ENCODE measurements around the gene TRPV2.

TRPV2 gene

DNA sequence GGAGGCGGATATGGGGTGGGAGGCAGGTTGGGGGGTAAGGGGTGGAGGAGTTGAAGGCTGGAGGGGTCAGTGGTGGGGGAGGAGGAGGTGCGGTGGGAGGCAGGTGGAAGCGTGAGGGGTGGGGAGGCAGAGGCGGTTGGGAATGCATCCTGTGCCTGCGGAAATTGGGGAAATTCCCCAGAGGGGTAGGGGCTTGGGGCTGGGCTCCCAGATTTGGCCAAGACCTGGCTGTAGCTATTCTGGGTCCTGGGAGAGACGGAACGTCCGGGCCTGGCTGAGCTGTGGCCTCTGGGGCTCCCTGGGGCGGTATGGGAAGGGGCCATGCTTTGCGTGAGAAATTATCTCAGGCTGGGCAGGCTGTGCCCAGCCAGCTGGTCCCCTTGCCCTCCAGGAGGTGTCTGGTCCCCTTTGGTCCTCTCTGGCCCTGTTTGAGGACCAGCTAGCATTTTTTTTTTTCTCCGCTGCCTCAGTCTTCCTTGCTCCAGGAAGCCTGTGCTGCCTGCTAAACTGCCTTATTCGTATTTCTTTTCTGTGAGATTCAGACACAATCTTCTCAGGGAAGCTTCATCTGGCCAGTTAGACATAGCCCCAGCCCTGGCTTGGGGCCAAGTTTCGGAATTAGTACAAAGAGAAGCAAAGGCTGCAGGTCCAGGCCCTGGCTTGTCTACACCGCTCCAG is 7.3 kb upstream of the TRPV2 start:
- H4K91ac ChIP-seq (ENCODE audit: low read depth, low read length), result no peak overlapping the region
- no peaks in the 10 kb centered on the region for H3K27me3 ChIP-seq (ENCODE audit: insufficient read depth, low read length)
- H3K9me3 ChIP-seq (ENCODE audit: insufficient read depth, low read depth, low read length), result no peaks in the 10 kb centered on the region
- DNase-seq, result peak in 1 of 2 donors; percentile 49
- no peaks in the 10 kb centered on the region for H3K36me3 ChIP-seq (ENCODE audit: control insufficient read depth in 1 of 2, insufficient read depth in 2 of 2, low read length in 2 of 2)
- H3K4ac ChIP-seq (ENCODE audit: low read depth, low read length), result no peak overlapping the region
- no peak overlapping the region for H4K12ac ChIP-seq (ENCODE audit: low read depth, low read length)
- H4K8ac ChIP-seq (ENCODE audit: low read depth, low read length), result no peak overlapping the region
- no CpG with 5 or more reads among the region's 14 CpGs for WGBS (ENCODE audit: extremely low coverage, insufficient coverage, insufficient read length)
- no peak overlapping the region for H3K23ac ChIP-seq (ENCODE audit: low read length)
- no peak overlapping the region for H3K4me2 ChIP-seq (ENCODE audit: low read length)
- no peak overlapping the region for H2AK5ac ChIP-seq (ENCODE audit: low read length)
- no peak overlapping the region for H3K27ac ChIP-seq (ENCODE audit: low read depth, low read length)
- H3K79me2 ChIP-seq (ENCODE audit: control insufficient read depth, insufficient read depth, low read length, poor library complexity), result peaks cover 4% of the 10 kb centered on the region
- H3K9ac ChIP-seq (ENCODE audit: low read length), result no peak overlapping the region
- no peak overlapping the region for H2BK5ac ChIP-seq (ENCODE audit: low read depth, low read length, poor library complexity)
- H3K18ac ChIP-seq (ENCODE audit: low read length), result no peak overlapping the region
- no peak overlapping the region for H2BK12ac ChIP-seq (ENCODE audit: low read length)
- H2BK120ac ChIP-seq (ENCODE audit: insufficient read depth, low read length, poor library complexity), result no peak overlapping the region
- peaks cover 6% of the 10 kb centered on the region for H3K79me1 ChIP-seq (ENCODE audit: low read length)
- H2AFZ ChIP-seq (ENCODE audit: insufficient read depth, low read length, poor library complexity), result no peak overlapping the region
- H3K4me3 ChIP-seq (ENCODE audit: low read depth, low read length), result no peak overlapping the region
- H3K4me1 ChIP-seq (ENCODE audit: control insufficient read depth in 1 of 2, insufficient read depth in 2 of 2, low read length in 2 of 2), result peaks cover 5 to 10% of the 10 kb centered on the region in 2 experiments
- no peak overlapping the region for H3K14ac ChIP-seq (ENCODE audit: low read length)

DNA sequence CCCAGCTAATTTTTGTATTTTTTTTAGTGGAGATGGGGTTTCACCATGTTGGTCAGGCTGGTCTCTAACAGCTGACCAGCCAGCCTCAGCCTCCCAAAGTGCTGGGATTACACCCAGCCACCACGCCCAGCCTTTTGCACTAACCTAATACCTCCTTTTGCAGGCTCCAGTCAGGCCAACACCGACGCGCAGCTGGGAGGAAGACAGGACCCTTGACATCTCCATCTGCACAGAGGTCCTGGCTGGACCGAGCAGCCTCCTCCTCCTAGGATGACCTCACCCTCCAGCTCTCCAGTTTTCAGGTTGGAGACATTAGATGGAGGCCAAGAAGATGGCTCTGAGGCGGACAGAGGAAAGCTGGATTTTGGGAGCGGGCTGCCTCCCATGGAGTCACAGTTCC is 2.0 kb downstream of the TRPV2 start:
- Histone ChIP-seq H3K4me1 (ENCODE audit: control insufficient read depth in 1 of 2, insufficient read depth in 2 of 2, low read length in 2 of 2) (peaks cover 26 to 33% of the 10 kb centered on the region in 2 experiments), H3K79me2 (ENCODE audit: control insufficient read depth, insufficient read depth, low read length, poor library complexity) (peaks cover 2% of the 10 kb centered on the region), H2BK5ac (ENCODE audit: low read depth, low read length, poor library complexity) (no peak overlapping the region), H2BK12ac (ENCODE audit: low read length) (peak overlapping the region; percentile 34), H4K8ac (ENCODE audit: low read depth, low read length) (no peak overlapping the region), H3K18ac (ENCODE audit: low read length) (peak overlapping the region; percentile 63), H3K4me3 (ENCODE audit: low read depth, low read length) (no peak overlapping the region), H3K4me2 (ENCODE audit: low read length) (no peak overlapping the region), H3K27ac (ENCODE audit: low read depth, low read length) (no peak overlapping the region), H2BK120ac (ENCODE audit: insufficient read depth, low read length, poor library complexity) (peak overlapping the region; percentile 12), H4K12ac (ENCODE audit: low read depth, low read length) (no peak overlapping the region), H2AFZ (ENCODE audit: insufficient read depth, low read length, poor library complexity) (no peak overlapping the region), H3K27me3 (ENCODE audit: insufficient read depth, low read length) (no peaks in the 10 kb centered on the region), H3K4ac (ENCODE audit: low read depth, low read length) (peak overlapping the region; percentile 15), H3K14ac (ENCODE audit: low read length) (no peak overlapping the region), H3K36me3 (ENCODE audit: control insufficient read depth in 1 of 2, insufficient read depth in 2 of 2, low read length in 2 of 2) (peaks cover 0 to 3% of the 10 kb centered on the region in 2 experiments), H3K23ac (ENCODE audit: low read length) (no peak overlapping the region), H4K91ac (ENCODE audit: low read depth, low read length) (peak overlapping the region; percentile 87), H2AK5ac (ENCODE audit: low read length) (peak overlapping the region; percentile 43), H3K9ac (ENCODE audit: low read length) (no peak overlapping the region), H3K9me3 (ENCODE audit: insufficient read depth, low read depth, low read length) (peaks cover 3% of the 10 kb centered on the region), H3K79me1 (ENCODE audit: low read length) (peaks cover 27% of the 10 kb centered on the region)
- no peak for DNase-seq
- no CpG with 5 or more reads among the region's 7 CpGs for WGBS (ENCODE audit: extremely low coverage, insufficient coverage, insufficient read length)

DNA sequence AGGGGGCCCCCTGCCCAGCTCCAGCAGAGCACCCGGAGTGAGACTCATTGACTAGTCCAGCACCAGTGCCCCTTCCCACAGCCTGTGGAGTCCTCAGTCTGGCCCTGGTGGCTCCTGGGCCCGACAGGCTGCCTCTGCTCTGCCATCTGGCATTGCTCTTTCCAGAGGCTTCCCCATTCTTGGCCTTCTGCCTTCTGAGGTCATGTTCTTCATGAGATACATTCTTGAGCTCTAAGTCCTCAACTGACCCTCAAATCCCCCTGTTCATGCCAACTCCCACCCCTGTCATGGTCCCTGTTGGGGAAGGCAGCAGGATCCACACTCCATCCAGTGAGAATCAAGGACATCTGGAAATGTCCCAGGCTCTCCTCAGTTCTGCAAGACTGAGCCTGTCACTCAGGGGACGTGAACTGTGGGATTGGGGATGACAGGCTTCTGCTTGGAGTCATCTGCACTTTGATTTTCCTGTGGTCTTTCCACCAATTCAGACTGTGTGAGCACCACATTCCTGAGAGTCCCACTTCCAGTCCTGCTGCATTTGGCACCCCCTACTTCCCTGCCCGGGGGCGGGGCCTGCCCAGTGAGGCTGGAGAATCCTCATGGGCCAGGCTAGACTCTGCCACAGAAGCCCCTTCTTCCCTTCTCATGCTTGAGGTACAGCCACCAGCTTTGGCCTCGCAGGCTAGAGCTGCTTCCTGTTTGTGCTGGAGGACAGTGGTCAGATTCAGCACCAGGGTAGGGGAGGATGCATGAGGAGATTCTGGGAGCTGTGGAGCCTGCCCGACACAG is 2.7 kb downstream of the TRPV2 start:
- no peak for DNase-seq
- peaks cover 2% of the 10 kb centered on the region for H3K79me2 ChIP-seq (ENCODE audit: control insufficient read depth, insufficient read depth, low read length, poor library complexity)
- peak overlapping the region; percentile 13 for H3K4ac ChIP-seq (ENCODE audit: low read depth, low read length)
- peaks cover 3% of the 10 kb centered on the region for H3K9me3 ChIP-seq (ENCODE audit: insufficient read depth, low read depth, low read length)
- no peak overlapping the region for H4K12ac ChIP-seq (ENCODE audit: low read depth, low read length)
- peak overlapping the region; percentile 74 for H3K14ac ChIP-seq (ENCODE audit: low read length)
- H4K8ac ChIP-seq (ENCODE audit: low read depth, low read length), result peak overlapping the region; percentile 15
- no peak overlapping the region for H3K23ac ChIP-seq (ENCODE audit: low read length)
- peak overlapping the region; percentile 28 for H2BK120ac ChIP-seq (ENCODE audit: insufficient read depth, low read length, poor library complexity)
- no CpG with 5 or more reads among the region's 7 CpGs for WGBS (ENCODE audit: extremely low coverage, insufficient coverage, insufficient read length)
- H3K4me3 ChIP-seq (ENCODE audit: low read depth, low read length), result no peak overlapping the region
- peak overlapping the region; percentile 24 for H2AFZ ChIP-seq (ENCODE audit: insufficient read depth, low read length, poor library complexity)
- peak overlapping the region; percentile 58 for H2BK12ac ChIP-seq (ENCODE audit: low read length)
- H3K36me3 ChIP-seq (ENCODE audit: control insufficient read depth in 1 of 2, insufficient read depth in 2 of 2, low read length in 2 of 2), result peaks cover 0 to 5% of the 10 kb centered on the region in 2 experiments
- peak overlapping the region; percentile 43 for H2AK5ac ChIP-seq (ENCODE audit: low read length)
- H3K27me3 ChIP-seq (ENCODE audit: insufficient read depth, low read length), result no peaks in the 10 kb centered on the region
- peak overlapping the region; percentile 81 for H2BK5ac ChIP-seq (ENCODE audit: low read depth, low read length, poor library complexity)
- peak overlapping the region; percentile 63 for H3K18ac ChIP-seq (ENCODE audit: low read length)
- H3K9ac ChIP-seq (ENCODE audit: low read length), result no peak overlapping the region
- peaks cover 26 to 36% of the 10 kb centered on the region in 2 experiments for H3K4me1 ChIP-seq (ENCODE audit: control insufficient read depth in 1 of 2, insufficient read depth in 2 of 2, low read length in 2 of 2)
- H3K27ac ChIP-seq (ENCODE audit: low read depth, low read length), result peak overlapping the region; percentile 88
- peak overlapping the region; percentile 87 for H4K91ac ChIP-seq (ENCODE audit: low read depth, low read length)
- peaks cover 27% of the 10 kb centered on the region for H3K79me1 ChIP-seq (ENCODE audit: low read length)
- H3K4me2 ChIP-seq (ENCODE audit: low read length), result no peak overlapping the region

DNA sequence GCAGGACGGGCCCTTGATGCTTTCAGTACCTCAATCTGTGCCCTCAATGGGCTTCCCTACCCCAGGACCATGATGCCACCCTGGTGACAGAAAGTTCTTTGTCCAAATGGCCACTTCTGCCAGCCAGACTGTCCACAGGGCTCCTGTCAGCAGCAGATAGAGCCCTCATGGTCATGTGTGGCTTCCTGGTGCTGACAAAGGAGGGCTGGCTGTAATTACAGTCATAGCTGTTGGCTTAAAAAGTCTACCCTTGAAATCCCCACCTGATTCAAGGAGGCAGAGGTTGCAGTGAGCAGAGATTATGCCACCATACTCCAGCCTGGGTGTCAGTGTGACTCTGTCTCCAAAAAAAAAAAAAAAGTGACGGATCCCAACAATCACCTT is 3.3 kb downstream of the TRPV2 start:
- no CpG with 5 or more reads among the region's 2 CpGs for WGBS (ENCODE audit: extremely low coverage, insufficient coverage, insufficient read length)

More for the DNA sequence above, 3.3 kb downstream of the TRPV2 start:
- DNase-seq, result no peak
- peak overlapping the region; percentile 13 for H3K4ac ChIP-seq (ENCODE audit: low read depth, low read length)
- H4K8ac ChIP-seq (ENCODE audit: low read depth, low read length), result peak overlapping the region; percentile 15
- H3K79me1 ChIP-seq (ENCODE audit: low read length), result peaks cover 27% of the 10 kb centered on the region
- H3K4me3 ChIP-seq (ENCODE audit: low read depth, low read length), result no peak overlapping the region
- peak overlapping the region; percentile 58 for H2BK12ac ChIP-seq (ENCODE audit: low read length)
- no peak overlapping the region for H3K9ac ChIP-seq (ENCODE audit: low read length)
- H3K27ac ChIP-seq (ENCODE audit: low read depth, low read length), result peak overlapping the region; percentile 88
- H2BK120ac ChIP-seq (ENCODE audit: insufficient read depth, low read length, poor library complexity), result peak overlapping the region; percentile 28
- no peak overlapping the region for H4K12ac ChIP-seq (ENCODE audit: low read depth, low read length)
- H3K9me3 ChIP-seq (ENCODE audit: insufficient read depth, low read depth, low read length), result peaks cover 3% of the 10 kb centered on the region
- H3K27me3 ChIP-seq (ENCODE audit: insufficient read depth, low read length), result no peaks in the 10 kb centered on the region
- peaks cover 2% of the 10 kb centered on the region for H3K79me2 ChIP-seq (ENCODE audit: control insufficient read depth, insufficient read depth, low read length, poor library complexity)
- peak overlapping the region; percentile 81 for H2BK5ac ChIP-seq (ENCODE audit: low read depth, low read length, poor library complexity)
- H3K23ac ChIP-seq (ENCODE audit: low read length), result no peak overlapping the region
- peaks cover 0 to 5% of the 10 kb centered on the region in 2 experiments for H3K36me3 ChIP-seq (ENCODE audit: control insufficient read depth in 1 of 2, insufficient read depth in 2 of 2, low read length in 2 of 2)
- peaks cover 26 to 39% of the 10 kb centered on the region in 2 experiments for H3K4me1 ChIP-seq (ENCODE audit: control insufficient read depth in 1 of 2, insufficient read depth in 2 of 2, low read length in 2 of 2)
- H4K91ac ChIP-seq (ENCODE audit: low read depth, low read length), result peak overlapping the region; percentile 87
- peak overlapping the region; percentile 74 for H3K14ac ChIP-seq (ENCODE audit: low read length)
- peak overlapping the region; percentile 63 for H3K18ac ChIP-seq (ENCODE audit: low read length)
- peak overlapping the region; percentile 28 for H3K4me2 ChIP-seq (ENCODE audit: low read length)
- peak overlapping the region; percentile 24 for H2AFZ ChIP-seq (ENCODE audit: insufficient read depth, low read length, poor library complexity)
- H2AK5ac ChIP-seq (ENCODE audit: low read length), result peak overlapping the region; percentile 16
